Dedifferentiated amniotic fluid mesenchymal stem cell (primary cell): ENCODE measurements around the gene GPR179.

Experiments used
- DNase-seq: peaks from one replicate; pipeline ENCODE4 v3.0.0-alpha.2; 2016; ENCODE audit errors: extremely low spot score

The GPR179 gene, protein sequence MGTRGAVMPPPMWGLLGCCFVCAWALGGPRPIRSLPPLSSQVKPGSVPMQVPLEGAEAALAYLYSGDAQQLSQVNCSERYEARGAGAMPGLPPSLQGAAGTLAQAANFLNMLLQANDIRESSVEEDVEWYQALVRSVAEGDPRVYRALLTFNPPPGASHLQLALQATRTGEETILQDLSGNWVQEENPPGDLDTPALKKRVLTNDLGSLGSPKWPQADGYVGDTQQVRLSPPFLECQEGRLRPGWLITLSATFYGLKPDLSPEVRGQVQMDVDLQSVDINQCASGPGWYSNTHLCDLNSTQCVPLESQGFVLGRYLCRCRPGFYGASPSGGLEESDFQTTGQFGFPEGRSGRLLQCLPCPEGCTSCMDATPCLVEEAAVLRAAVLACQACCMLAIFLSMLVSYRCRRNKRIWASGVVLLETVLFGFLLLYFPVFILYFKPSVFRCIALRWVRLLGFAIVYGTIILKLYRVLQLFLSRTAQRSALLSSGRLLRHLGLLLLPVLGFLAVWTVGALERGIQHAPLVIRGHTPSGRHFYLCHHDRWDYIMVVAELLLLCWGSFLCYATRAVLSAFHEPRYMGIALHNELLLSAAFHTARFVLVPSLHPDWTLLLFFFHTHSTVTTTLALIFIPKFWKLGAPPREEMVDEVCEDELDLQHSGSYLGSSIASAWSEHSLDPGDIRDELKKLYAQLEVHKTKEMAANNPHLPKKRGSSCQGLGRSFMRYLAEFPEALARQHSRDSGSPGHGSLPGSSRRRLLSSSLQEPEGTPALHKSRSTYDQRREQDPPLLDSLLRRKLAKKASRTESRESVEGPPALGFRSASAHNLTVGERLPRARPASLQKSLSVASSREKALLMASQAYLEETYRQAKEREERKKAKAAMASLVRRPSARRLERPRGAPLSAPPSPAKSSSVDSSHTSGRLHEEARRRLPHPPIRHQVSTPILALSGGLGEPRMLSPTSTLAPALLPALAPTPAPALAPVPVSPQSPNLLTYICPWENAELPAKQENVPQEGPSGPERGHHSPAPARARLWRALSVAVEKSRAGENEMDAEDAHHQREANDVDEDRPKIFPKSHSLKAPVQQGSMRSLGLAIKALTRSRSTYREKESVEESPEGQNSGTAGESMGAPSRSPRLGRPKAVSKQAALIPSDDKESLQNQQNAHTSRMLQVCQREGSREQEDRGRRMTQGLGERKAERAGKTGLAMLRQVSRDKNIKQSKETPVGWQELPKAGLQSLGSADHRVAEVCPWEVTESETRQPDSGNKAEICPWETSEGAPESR (N-terminal part only)

GRCh38 chr17:38343608-38344419 lies at the start of gene GPR179:
Gene GPR179 (minus strand): TSS chr17:38343956. CDS start chr17:38343789, 167 bp downstream.
- DNase-seq: no peak

DNA sequence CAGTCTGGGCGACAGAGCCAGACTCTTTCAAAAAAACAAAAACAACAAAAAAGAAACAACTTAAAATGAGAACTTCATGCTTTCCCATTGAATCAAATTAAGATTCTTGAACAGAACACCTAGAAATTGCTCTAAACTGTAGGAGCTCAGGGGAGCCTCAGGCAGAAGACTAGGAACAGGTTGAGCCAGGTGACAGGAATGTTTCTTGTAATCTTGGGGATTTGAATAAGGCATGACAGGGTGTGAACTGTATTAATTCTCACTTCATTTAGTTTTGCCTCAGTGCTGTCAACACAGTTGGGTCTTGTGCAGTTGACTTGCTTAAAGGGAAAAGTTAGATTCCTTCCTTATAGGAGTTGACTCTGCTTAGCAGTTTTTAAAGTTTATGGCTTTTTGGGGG lies 35.7 kb upstream of the GPR179 start:
- no peak for DNase-seq

DNA sequence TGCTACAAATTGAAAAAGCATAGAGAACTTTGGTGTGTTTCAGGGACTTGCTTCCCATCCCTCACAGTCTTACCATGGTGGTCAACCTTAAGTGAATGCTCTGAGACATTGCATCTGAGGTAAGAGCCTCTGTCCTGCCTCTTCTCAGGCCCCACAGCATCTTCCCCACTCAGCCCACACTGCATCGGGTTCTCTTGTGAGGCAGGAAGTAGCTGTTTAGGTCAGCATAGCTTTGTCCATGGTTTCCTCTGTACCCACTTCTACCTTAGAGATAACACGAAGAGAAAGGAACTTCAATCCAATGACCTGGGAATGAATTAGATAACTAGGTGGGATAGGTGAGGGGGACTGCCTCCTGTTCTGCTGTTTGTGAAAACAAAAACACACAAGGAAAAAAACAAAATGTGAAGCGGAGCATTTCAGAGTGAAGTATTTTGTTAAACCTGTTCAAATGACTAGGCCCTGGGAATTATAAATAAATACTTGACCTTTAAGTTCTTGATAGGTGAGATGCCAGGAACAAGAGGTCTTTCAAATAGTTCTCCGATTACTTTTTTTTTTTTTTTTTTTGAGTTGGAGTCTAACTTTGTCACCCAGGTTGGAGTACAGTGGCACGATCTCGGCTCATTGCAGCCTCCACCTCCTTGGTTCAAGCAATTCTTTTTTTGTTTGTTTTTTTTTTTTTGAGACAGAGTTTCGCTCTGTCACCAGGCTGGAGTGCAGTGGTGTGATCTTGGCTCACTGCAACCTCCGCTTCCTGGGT lies 25.5 kb upstream of the GPR179 start:
- DNase-seq: no peak

DNA sequence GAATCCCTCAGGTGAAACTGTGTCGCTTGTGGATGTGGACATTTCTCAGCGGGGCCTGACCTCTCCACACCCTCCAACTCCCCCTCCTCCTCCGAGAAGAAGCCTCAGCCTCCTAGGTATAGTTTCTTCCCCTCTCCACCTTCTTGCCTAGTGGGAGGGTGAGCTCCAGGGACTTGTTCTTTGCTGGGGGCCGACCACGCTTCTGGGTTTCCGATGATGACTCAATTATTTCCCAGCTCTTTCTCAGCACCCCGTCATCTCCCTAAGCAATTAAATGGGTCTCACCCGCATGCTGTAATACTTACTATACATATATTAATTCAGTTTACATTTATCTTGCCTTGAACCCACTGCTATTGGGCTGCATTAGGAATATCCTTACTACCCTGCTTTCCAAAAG lies 21.0 kb upstream of the GPR179 start:
- no peak for DNase-seq

DNA sequence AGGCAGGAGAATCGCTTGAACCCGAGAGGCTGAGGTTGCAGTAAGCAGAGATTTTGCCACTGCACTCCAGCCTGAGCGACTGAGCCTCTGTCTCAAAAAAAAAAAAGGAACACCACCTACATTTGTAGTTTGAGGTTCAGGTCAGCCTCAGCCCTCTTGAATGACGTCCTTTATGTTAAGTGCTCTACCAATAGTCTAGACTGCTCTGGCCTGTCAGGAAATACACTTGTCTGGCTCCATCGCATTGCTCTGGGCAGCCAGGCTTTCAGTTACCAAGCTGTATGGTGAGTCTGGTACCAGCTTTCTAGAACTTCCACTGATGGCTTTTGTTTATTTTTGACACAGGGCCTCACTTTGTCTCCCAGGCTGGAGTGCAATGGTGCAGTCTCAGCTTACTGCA lies 19.3 kb upstream of the GPR179 start:
- DNase-seq: no peak

DNA sequence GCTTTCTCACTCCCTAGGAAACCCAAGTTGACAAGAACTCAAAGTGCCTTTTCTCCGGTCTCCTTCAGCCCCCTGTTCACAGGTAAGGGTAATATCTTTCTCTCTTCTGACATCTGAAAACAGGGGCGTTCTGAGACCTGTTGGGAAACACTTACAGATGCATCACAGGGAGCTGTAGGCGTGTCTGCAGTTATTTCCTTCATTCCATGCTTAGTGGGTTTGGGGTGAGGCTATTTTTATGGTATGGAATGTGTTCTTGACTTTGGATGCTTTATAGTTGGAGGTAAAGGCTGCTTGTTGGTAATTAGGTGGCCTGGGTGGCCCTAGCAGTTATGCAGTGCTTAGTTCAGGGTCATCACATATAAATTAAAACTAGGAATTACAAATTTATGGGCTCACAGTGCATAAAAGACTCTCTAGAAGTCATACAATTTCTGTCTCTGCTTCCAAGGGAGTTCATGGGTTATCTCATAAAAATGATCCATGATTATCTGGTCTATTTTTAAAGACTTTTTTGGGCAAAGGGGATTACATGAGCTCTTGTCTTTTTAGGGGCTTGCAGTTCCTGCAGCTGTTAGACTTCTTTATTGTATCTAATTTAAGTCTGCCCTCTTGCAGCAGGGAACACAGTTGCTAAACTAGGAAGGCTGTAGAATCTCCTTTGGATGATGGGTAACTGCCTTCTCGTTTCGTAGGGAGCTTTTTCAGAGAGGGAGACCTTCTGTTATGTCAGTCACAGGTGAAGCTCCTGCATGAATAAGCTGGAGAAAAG lies 18.1 kb upstream of the GPR179 start:
- no peak for DNase-seq

GRCh38 chr17:38358586-38359513 lies 15.1 kb upstream of the GPR179 start:
- DNase-seq: no peak

DNA sequence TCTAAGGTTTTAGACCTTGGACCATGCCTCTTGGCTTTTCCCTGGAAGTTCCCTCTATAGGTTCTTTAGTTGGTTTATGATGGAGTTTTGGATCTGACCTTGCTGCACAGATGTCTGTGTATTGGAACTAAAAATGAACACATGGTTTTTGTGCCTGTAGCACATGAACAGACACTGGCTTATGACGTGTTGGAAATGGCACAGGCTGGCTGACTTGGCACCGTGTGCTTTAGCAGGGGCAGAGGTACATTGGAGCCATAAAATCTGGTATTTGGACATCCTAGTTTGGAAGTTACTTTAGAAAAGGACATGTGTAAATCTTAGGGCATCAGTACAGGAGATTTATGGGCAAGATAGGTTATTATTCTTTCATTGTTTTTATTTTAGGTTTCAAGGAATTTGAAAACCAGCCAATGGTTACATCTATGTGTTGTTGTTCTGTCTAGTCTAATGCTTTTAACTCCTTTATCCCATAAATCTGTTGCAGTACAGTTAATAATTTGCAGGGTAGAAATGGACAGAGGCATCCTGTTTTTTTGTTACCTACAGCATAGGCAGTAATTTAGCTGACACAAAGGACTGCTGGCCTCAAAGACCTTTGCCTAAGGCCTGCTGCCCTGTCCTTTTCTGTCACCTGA lies 13.8 kb upstream of the GPR179 start:
- no peak for DNase-seq

- no peak for DNase-seq
Observed at GRCh38 chr17:38355251-38355650, 11.5 kb upstream of the GPR179 start.

- DNase-seq: no peak
Observed at GRCh38 chr17:38354466-38354865, 10.7 kb upstream of the GPR179 start.

- DNase-seq: no peak
Observed at GRCh38 chr17:38353668-38354067, 9.9 kb upstream of the GPR179 start.

DNA sequence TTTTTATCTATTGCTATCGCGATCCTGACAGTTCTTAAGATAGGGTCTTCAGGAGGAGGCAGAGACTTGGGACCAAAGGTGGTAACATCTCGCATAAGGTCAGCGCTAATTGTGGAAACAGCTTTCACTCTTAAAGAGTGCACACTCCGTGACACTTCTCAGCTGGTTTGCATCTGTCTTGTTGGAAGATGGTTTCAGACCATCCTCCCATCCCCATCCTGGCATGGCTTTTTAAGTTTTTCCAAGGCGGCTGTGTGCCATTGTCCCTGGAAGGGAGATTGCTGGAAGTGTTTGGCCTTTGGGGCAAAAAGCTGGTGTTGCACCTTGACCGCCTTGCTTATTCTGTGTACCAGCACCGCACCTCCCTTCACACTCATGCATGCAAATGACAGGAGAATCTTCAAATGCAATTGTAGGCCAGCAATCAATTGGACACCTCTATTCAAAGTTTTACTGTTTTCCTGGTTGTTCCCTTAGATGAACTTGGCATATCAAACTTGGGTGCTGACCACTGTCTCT lies 9.4 kb upstream of the GPR179 start:
- no peak for DNase-seq

DNA sequence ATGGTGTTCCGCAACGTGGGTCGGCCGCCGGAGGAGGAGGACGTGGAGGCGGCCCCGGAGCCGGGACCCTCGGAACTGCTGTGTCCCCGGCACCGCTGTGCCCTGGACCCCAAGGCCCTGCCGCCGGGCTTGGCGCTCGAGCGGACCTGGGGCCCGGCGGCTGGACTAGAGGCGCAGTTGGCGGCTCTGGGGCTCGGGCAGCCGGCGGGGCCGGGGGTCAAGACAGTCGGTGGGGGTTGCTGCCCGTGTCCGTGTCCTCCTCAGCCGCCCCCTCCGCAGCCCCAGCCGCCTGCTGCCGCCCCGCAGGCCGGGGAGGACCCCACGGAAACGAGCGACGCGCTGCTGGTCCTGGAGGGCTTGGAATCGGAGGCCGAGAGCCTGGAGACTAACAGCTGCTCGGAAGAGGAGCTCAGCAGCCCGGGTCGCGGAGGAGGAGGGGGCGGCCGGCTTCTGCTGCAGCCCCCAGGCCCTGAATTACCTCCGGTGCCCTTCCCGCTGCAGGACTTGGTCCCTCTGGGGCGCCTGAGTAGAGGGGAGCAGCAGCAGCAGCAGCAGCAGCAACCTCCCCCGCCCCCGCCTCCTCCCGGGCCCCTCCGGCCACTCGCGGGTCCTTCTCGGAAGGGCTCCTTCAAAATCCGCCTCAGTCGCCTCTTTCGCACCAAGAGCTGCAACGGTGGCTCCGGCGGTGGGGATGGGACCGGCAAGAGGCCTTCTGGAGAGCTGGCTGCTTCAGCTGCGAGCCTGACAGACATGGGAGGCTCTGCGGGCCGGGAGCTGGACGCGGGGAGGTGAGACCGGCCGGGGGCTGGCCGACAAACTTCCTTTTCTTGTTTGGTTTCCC lies 8.7 kb upstream of the GPR179 start:
- DNase-seq: no peak

DNA sequence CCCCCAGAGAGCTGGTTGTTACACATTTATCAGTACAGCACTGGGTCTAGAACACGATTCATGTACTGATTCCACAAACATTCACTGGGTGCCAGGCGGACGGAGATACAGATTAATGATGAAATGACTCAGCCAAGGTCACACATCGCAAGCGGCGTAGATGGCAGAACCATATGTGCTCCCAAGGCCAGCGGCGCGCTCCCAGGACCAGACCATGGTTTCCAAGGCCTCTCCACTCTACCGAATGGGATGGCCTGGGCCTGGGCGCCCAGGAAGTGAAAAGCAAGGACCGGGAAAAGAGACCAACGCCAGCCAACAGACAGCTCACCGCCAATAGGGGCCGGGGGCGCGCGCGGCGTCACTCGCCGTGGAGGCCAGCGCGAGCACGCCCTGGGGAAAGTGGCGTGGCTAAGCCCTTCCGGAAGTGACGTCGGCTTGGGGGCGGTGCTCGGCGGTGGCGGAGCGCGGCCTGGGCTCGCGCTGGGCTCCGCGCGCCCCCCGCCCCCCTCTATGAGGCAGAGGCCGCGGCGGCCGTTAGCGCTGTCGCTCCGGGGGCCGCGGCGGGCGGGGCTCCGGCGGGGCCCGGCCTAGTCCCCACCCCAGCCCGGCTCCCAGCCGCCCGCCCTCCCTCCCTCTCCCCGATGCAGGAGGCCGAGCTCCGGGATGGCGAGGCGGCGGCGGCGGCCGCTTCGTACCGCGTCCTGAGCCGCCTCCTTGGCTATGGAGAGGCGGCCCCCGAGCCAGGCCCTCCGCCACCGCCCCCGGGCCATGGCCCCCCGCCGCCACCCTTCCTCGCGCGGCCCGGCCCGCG lies 7.9 kb upstream of the GPR179 start, which contains the start of gene SOCS7:
Gene SOCS7 (plus strand): TSS at position 433 of the 811 bp plus-strand sequence. CDS start 209 bp downstream, at position 642.
- DNase-seq: peak; percentile 90

GRCh38 chr17:38350035-38350434 lies 6.3 kb upstream of the GPR179 start:
- DNase-seq: no peak
